GM21529 (cell line): ENCODE results near the gene CORO6.
"Not testable (repeated sequence)": the region's sequence is repeated elsewhere in the genome, so short reads cannot be mapped to it uniquely, and the experiment has no call there.

Experiments used
- ATAC-seq: cut with Tn5 transposase; IDR thresholded peaks from one replicate; pipeline ENCODE4 v1.9.1; 2021; ENCODE audit not compliant: unreplicated experiment

CORO6 gene

DNA sequence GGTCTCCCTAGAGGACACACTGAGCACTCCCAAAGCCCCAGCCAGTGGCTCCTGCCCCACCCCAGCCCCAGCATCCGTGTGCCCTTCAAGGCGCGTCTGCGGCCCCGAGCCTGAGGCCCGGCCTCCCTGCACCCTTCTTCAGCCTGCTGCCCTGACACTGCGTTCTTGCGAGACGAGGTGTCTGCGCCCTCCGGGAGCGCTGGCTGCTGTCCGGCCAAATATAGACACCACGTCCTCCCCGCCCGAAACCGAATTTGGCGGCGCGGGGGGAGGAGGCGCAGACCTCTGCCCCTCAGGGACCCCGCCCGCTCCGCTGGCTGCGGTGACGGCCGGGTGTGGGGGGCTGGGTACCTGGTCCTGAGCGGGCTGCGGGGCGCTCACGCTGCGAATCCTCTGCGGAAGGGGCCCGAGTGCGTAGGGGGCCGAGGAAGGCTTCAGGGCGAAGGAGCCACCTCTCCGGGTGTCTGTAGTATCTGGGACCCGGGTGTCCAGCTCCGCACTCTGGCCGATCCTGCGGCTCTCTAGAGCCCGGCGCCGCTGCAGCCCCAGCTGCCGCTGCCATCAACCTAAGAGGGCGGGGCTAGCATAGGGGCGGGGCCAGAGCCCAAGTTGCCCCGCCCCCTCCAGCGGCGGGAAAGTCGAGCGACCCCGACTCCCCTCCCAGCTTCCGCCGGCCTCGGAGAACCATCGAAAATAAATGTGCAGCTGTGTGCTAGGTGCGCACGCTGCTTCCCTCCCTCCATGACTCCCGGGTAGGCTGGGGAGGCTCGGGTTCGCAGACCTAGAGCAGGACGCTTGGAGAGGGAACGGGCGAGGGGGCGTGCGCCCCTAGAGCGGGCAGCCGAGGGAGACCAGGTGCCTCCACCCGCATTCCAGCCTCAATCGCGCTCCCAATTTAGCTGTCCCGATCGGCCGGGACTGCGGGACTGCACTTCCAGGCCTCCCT, at the start of gene CORO6:
Gene CORO6 (minus strand): TSS at position 576 of the 946 bp plus-strand sequence. CDS start 1,491 bp downstream, outside the sequence.
- peak; percentile 57 for ATAC-seq

DNA sequence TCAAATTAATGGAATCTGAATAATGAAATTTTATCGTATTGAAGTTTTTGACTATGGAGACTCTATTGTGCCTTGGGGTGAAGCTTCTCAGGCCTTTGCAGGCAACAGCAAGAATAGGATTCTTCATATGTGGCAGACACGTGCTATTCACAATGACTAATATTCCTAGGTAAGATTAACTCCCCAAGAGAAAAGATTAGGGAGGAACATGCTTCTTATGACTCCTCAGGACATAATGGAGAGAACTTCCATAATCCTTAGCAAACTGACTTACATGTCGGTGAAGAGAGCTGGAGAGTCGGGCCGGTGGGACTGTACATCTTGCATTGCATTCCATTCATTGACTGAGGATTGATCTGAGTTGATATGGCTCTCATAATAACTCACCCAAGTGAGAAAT, 48.9 kb upstream of the CORO6 start:
- no peak for ATAC-seq

DNA sequence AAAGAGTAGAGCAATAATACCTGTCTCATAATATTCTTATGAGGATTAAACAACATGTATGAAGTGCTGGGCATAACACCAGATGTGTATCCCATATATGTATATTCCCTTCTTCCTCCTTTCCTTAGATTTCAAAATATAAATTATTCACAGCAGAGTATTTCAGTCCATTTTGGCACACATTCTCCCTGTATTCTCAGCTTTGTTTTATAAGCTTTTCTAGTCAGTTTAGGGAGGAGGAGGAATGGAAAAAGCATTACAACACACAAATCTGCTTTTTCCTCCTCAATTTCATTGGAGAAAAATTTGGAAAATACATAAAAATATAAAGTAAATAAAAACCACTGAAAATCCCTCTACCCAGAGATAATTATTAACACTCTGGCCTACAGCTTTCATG, 46.6 kb upstream of the CORO6 start:
- no peak for ATAC-seq

DNA sequence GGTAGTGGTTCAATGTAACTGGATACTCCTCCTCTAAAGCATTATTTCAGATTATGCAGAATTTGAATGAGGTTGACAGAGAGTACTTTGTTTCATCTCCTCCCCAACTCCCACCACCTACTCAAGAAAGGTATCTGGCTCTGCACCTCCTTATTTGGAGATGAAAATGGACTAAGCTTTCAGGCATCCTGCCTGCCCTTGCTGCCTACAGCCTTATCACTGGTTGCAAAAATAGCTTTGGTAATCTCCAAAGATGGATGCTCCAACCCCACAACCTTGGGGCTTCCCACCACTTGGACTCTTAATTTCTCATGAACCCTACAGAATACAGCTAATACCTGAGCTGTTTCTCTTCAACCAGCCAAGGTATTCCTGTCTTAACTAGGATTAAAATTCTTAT, 45.3 kb upstream of the CORO6 start:
- ATAC-seq: no peak

DNA sequence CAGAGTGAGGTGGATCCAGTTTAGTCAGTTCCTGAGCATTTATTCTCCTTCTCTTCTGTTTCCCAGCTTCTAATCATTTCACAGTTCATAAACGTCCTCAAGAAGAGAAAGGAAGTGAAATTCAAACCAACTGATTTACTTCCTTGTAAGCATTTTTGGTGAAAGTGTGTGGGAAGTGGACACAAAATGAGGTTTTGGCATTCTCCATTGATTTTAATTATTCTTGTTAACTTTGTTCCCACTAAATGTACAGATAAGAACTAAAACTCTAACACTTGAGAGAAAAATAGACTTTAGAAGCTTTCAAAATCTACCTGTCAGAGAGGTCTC, 42.7 kb upstream of the CORO6 start:
- ATAC-seq: no peak

DNA sequence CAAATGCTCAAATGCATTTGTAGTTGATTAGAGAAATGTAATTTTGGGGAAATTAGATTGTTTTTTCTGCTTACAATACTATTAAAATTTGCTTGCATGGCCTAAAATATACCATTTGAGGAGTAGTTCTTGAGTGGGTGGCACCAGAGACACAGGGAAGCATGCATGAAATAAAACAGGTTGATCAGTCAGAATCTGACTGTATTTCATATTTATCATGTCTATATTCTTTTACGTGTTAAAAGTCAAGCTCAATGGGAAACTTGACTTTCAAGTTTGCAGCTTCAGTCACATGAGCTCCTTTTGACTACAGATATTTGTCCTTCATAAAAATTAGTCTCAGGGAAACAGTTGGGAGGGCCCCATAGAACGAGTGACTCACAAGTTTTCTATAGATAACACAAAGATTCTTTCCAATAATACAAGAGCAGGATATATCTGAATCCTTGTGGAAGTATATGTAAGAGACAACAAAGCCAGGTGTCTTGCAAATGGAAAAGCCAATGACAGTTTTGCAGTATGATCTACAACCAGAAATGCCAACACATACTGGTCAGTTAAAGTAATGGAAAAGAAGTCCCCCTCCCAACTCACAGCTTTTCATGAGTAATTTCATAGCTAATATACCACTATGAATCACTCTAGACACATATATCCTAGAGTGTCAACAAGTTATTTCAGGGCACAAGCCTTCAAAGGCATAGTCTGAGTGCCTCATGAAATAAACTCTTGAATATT, 42.2 kb upstream of the CORO6 start:
- no peak for ATAC-seq

DNA sequence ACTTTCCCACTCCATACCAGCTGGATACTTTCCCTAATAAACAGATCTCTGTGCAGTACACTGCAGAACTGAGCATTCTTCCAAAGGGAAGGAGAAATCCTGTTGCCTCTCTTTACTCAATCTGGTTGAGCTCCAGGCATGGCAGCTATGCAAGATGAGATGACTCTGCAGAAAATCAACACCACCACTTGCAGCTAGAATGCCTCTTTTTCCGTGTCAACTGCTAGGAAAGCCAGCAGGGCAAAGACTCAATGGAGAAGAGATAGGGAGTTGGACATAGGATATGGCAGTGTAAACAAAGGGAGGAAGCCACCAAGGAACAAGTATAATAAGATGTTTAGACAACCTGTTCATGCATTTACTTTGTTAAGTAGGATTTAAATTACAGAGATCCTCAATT, 40.4 kb upstream of the CORO6 start:
- no peak for ATAC-seq

DNA sequence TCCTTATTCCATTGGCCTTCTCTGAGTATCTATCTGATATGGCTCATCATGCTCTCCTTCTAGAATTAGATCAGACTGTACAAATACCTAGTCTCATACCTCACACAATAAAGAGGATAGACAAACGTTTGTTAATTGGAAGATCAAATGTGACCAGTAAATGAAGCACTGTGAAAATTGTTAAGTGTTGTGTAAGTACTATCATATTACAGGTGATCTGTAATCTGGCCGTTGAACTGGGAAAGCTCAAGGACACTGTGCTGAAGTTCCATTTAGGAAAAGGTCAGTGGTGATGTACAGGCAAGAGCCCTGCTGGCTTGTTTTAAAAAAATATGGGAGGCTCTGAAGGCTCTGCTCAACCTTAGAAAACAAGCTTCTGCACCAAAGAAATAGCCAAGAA, 38.5 kb upstream of the CORO6 start:
- no peak for ATAC-seq

DNA sequence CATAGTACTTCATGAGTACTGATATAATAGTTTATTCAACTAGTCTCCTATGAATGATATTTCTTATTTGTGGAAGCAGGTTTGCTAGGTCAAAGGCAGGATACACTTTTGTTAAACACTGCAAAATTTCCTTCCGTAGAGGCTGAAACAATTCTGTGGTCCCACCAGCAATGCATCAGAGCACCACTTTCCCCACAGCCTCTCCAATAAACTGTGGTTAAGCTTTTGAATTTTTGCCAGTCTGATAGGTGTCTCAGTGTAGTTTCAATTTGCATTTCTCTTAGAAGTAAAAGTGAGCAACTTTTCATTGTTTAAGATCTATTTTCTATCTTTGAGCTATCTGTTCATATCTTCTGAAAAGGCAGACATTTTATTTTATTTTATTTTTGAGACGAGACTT, 36.4 kb upstream of the CORO6 start:
- no peak for ATAC-seq

DNA sequence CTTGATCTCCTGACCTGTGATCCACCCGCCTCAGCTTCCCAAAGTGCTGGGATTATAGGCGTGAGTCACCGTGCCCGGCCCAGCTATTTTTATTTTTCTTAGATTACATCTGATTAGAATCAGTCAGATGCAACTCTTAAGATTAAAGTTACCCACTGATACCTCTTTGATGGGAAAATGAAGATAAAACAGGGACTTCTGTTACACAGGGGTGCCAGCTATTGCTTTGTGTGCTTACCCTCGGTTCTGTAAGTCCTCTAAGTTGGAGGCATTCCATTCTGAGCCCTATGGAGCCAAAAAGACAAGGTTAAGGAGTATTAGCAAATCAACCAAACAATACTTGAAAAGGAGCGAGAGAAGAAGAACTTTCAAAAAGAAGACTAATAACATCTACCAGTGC, 32.6 kb upstream of the CORO6 start:
- no peak for ATAC-seq

DNA sequence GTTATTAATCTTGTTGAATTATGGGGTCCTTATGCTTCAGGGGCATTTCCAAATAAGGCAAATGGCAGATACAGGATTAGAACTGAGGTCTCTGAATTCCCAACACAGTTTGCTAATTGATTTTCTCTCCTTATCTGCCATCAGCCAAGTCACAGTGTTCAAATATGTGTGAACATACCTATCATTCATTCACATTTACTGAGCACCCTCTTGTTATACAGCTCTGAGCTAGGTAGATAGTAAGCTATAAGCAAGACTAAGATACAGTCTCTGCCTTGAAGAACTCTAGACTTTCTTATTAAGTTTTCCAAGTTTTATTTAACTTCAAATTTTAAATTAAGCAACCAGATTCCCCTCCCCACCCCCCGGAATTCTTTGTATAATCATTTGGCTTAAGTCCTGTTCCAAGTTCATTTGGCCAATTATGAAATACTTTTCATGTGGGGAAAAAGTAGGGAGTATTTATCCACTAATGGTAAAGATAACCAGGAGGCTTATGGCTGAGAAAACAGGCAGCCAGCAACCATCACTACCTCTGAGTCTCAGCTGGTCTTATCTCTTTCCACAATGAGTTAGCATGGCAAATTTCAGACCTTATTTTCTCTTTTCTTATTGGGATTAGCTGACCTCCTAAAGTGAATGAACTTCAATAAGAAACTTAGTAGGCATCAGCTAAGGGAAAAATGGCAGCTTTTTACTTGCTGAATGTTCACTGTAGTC, 31.4 kb upstream of the CORO6 start:
- no peak for ATAC-seq

DNA sequence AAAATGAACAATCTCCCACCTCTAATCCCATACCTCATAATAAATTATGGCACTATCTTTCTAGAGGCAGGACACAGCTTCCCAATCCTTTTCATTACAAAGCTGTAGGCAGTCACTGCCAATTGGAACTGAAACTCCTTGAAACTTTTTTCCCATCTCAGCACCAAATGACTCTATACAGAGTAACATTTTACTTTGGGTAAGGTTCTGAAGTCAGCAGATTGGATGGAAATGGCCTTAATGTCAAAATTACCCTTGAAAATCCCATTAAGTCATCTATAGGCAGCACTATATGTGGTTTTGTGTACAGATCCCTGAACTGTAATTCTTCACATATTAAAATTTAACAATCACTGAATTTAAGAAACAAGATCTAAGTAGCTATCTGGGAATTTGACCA, 30.3 kb upstream of the CORO6 start:
- ATAC-seq: no peak

DNA sequence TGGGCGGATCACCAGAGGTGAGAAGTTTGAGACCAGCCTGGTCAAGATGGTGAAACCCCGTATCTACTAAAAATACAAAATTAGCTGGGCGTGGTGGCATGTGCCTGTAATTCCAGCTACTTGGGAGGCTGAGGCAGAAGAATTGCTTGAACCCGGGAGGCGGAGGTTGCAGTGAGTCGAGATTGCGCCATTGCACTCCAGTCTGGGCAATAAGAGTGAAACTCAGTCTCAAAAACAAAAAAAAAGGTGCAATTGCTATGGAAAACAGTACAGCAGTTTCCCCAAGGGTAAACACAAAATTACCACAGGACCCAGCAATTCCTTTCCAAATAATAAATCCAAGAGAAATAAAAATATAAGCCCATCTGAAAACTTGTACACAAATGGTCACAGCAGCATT, 29.2 kb upstream of the CORO6 start:
- ATAC-seq: not testable (repeated sequence)

DNA sequence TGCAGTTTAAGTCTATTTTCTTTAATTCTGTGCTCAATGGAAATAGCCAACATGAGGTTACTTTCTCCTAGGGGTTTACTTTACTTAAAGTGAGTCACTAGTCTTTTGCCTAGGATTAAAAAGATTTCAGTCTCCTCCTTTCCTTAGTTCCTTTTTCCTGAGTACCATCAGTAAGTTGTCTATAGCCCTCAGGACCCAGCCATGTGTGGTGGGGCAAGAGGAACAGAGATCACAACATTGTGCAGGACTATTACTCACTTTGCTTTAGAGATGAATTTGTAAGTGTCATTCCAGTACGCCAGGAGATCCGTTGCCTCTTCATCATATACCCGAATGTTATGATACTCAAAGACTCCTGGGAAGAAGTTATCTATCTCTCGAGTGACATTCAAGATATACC, 27.7 kb upstream of the CORO6 start:
- no peak for ATAC-seq

DNA sequence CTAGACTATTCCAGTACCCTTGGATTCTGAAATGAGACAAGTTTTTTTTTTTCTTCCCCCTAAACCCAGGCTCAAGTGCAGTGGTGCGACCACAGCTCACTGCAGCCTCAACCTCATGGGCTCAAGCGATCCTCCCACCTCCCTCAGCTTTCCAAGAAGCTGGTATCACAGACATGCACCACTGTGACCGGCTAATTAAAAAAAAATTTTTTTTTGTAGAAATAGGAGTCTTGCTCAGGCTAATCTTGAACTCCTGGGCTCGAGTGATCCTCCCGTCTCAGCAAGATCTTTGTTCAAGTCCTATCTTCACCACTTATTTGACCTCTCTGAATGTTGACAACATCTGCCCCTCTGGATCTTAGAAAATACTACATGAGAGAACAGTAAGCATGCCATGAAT, 26.6 kb upstream of the CORO6 start:
- ATAC-seq: no peak

DNA sequence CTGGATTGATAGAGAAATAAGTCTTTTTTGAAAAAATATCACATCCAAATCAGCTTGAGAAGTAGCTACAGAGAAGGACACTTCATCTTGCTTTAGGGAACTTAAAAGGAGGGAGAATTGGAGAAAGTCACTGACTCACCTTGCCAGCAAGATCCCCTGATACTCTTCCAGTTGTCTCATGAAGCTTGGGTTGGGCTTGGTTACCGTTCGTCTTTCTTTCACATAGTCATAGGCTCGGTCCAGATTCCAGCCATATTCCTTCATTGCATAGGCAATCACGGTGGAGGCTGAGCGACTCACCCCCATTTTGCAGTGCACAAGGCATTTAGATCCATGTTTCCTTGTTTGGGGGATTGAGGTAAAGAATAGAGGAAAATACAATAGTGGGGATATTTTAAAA, 25.3 kb upstream of the CORO6 start:
- no peak for ATAC-seq

DNA sequence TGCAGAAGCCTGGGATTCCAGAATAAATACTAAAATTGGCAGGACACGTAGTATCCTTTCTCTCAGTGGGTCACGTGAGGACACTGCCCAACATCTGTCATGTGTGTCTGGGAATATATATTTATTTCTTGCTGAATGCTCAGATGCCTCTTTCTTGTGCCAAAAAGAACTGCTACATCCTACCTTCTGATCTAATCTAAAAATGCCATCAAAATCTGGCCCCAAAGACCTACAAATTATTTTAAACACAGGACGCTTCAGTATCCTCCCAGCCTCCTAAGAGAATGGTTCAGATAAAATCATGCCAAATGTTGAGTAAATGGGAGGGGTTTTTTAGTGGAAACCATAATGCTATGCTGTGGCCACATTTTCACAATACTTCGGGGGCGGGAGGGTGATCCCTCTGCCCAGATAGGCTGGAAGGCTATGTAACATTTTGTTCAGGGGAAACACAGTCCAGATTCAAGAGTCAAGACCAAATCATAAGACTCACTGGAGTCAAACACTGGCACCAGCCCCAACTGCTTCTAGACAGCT, 22.9 kb upstream of the CORO6 start:
- ATAC-seq: no peak

DNA sequence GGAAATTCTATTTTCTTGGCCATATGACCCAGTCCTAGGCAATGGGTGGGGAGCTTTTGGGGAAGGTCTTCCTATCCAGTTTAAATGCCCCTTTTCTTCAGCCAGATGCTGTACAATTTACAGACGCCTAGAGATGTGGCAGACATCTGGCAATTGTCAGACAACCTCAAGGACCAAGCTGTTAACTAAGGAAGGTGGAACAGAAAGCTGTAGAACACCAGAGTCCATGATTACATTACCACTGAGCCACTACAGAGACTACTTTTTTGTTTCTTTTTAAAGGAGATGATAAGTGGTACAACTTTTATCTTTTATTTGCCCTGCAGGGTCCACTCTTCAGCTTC, 21.1 kb upstream of the CORO6 start:
- ATAC-seq: no peak

DNA sequence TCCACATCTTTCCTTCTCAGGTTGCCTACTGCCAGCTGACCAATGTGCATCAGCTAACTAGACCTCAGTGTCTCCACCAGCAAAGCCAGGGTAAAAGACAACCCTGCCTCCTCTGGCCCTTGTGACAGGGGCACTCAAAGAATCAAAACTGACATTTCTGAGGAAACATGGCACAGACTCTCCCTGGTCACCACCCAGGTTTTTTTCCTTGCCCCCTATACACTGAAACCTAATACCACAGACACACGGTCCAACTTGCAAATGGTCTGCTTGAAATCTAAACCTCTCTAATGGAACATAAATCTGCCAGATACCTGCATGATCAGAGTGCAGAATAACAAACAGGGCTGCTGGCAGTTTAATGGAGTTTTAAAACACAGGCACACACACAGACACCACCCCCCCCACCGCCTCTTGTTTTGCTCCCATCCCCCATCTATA, 19.5 kb upstream of the CORO6 start:
- ATAC-seq: no peak

DNA sequence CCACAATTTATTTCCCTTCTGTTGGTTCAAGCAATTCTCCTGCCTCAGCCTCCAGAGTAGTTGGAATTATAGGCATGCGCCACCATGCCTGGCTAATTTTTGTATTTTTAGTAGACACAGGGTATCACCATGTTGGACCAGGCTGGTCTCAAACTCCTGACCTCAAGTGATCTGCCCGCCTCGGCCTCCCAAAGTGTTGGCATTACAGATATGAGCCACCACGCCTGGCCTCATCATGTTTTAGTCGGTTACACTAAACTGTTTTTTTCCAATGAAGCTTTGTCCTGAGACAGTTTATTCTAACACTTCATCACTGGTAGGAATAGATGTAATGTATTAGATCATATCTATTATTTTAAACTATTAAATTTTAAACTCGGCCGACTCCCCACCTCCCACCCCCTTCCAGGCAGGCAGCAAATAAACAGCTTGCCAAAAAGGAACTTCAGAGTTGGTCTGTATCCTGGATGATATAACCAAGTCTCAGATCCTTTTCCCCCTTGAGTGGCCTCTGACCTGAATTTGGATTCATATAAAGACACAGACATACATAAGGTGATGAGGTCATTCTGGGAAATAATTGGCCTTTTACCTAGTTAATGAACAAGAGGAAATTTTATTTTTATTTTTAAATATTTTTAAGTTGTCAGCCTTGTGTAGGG, 18.4 kb upstream of the CORO6 start:
- no peak for ATAC-seq

DNA sequence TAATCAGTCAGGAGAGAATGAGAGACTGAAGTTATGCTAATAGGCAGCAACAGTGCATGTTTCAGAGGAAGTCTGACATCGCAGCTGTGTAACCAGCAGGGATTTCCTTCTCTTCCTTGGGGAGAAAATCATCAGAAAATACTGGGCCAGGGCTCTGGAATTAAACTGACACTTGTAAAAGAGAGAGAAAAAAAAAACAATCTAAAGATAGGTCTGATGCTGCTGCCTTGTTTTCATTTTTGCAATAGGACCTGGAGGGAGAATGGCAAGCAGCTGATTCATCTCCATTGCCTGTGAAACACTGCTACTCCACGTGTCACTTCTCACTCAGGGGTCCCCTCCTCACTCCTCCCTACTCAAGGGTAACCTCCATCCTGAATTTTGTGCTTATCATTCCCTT, 17.7 kb upstream of the CORO6 start:
- ATAC-seq: no peak
